HCT116 (cell line): ENCODE measurements around the gene CCDC106. TPM values are rescaled to one million over a fixed set of nuclear protein-coding genes. Genes with fewer than 3 reads are reported as not detected.

Experiments used
- ATAC-seq: fragments of 200-7000 bp; cut with Tn5 transposase; 2 replicates; pipeline ENCODE4 v1.9.1; 2020; ENCODE audit warnings: mild to moderate bottlenecking, moderate library complexity
- BruUV-seq: library from RNA; stranded (reverse); fragments of 400-500 nt; replicated peaks from 2 replicates; lab custom pipeline; 2021; lab: Mats Ljungman, UMichigan
- CTCF ChIA-PET: fragments of 300-600 bp; sonication (Branson Sonifier 250); formaldehyde crosslinking; loops from one replicate; lab custom pipeline; 2021; ENCODE audit warnings: antibody characterized with exemption; lab: Charles Lee
- POLR2A ChIA-PET: fragments of 300-600, 350-600 bp; sonication (Branson Sonifier 250); formaldehyde crosslinking; loops from one replicate; lab custom pipeline; 2021; ENCODE audit warnings: antibody characterized with exemption; lab: Charles Lee
- RAD21 ChIA-PET, 2 experiments: fragments of 300-600 bp; sonication (Branson Sonifier 250); formaldehyde crosslinking; loops; one replicate each; lab custom pipeline; 2023; ENCODE audit warnings: low total read pairs in 2 of 2; ENCODE audit not compliant: uncharacterized antibody in 2 of 2, unreplicated experiment in 2 of 2, low non-redundant PET in 1 of 2; lab: Charles Lee
- DNase-seq: peaks from one replicate; pipeline ENCODE4 v3.0.0-alpha.2; 2010; ENCODE audit warnings: low read depth, low spot score
- H2AFZ ChIP-seq: fragments of 200-600 bp; shearing (Covaris generic), sonication (generic); 2 replicates; pipeline ENCODE4 v1.6.1; 2017; ENCODE audit warnings: low read depth, mixed run types, mixed read lengths, antibody characterized with exemption, low read length; ENCODE audit not compliant: poor library complexity, severe bottlenecking
- H3K27ac ChIP-seq: 2 replicates; pipeline ENCODE4 v1.5.1; 2012; ENCODE audit warnings: low read depth, low read length
- H3K27me3 ChIP-seq: fragments of 200-600 bp; sonication (generic); 2 replicates; pipeline ENCODE4 v1.6.1; 2016; ENCODE audit warnings: mixed run types, low read length, mixed read lengths; ENCODE audit not compliant: insufficient read depth
- H3K36me3 ChIP-seq, 2 experiments: fragments of 200-500 bp in 1 of 2; fragments of 200-600 bp in 1 of 2; sonication (Bioruptor generic) in 1 of 2; sonication (generic) in 1 of 2; 2 replicates each; pipeline versions ENCODE4 v1.5.1 to v1.6.1; 2014 to 2016; ENCODE audit warnings: low read length in 2 of 2, inconsistent platforms in 1 of 2, mixed read lengths in 1 of 2, mixed run types in 1 of 2; ENCODE audit not compliant: insufficient read depth in 2 of 2, control insufficient read depth in 1 of 2
- H3K4me1 ChIP-seq, 2 experiments: fragments of 200-600 bp in 1 of 2; sonication (generic) in 1 of 2; 2 replicates each; pipeline versions ENCODE4 v1.5.1 to v1.6.1; 2012 to 2017; ENCODE audit warnings: low read length in 2 of 2, inconsistent platforms in 1 of 2, mild to moderate bottlenecking in 1 of 2, mixed read lengths in 1 of 2, mixed run types in 1 of 2, moderate library complexity in 1 of 2; ENCODE audit not compliant: insufficient read depth in 2 of 2, control insufficient read depth in 1 of 2
- H3K4me2 ChIP-seq: fragments of 200-600 bp; sonication (generic); 2 replicates; pipeline ENCODE4 v1.6.1; 2017; ENCODE audit warnings: mixed run types, low read length, mixed read lengths
- H3K4me3 ChIP-seq, 2 experiments: fragments of 200-600 bp in 1 of 2; sonication (generic) in 1 of 2; replicated peaks in 1 of 2; 2 replicates each; pipeline ENCODE4 v1.5.1; 2011 to 2016; ENCODE audit warnings: low read length in 2 of 2, control low read depth in 1 of 2, low read depth in 1 of 2, mild to moderate bottlenecking in 1 of 2, mixed read lengths in 1 of 2, mixed run types in 1 of 2
- H3K79me2 ChIP-seq: fragments of 200-600 bp; sonication (generic); 2 replicates; pipeline ENCODE4 v1.6.1; 2017; ENCODE audit warnings: mild to moderate bottlenecking, mixed run types, low read length, moderate library complexity, mixed read lengths; ENCODE audit not compliant: insufficient read depth
- H3K9ac ChIP-seq: fragments of 200-600 bp; sonication (generic); 2 replicates; pipeline ENCODE4 v1.6.1; 2016; ENCODE audit warnings: low read length, mixed read lengths
- H3K9me2 ChIP-seq: fragments of 200-600 bp; sonication (generic), shearing (Covaris generic); 2 replicates; pipeline ENCODE4 v1.6.1; 2017; ENCODE audit warnings: mixed run types, mild to moderate bottlenecking, moderate library complexity; ENCODE audit not compliant: insufficient read depth
- H3K9me3 ChIP-seq, 2 experiments: fragments of 200-500 bp in 1 of 2; fragments of 200-600 bp in 1 of 2; sonication (Bioruptor generic) in 1 of 2; sonication (generic) in 1 of 2; 2 replicates each; pipeline ENCODE4 v1.6.1; 2014 to 2017; ENCODE audit warnings: low read length in 2 of 2, mixed read lengths in 2 of 2, inconsistent platforms in 1 of 2, low read depth in 1 of 2, mild to moderate bottlenecking in 1 of 2, mixed run types in 1 of 2, moderate library complexity in 1 of 2; ENCODE audit not compliant: control insufficient read depth in 1 of 2, insufficient read depth in 1 of 2
- H4K20me1 ChIP-seq: fragments of 200-600 bp; sonication (generic), shearing (Covaris generic); 2 replicates; pipeline ENCODE4 v1.6.1; 2017; ENCODE audit warnings: mixed run types, mild to moderate bottlenecking, moderate library complexity; ENCODE audit not compliant: insufficient read depth
- CBX3 ChIP-seq: IDR thresholded peaks from 2 replicates; pipeline ENCODE4 v1.6.1; 2012; ENCODE audit warnings: low read depth
- EGR1 ChIP-seq: IDR thresholded peaks from 2 replicates; pipeline ENCODE4 v1.6.1; 2012; ENCODE audit warnings: low read depth
- ELF1 ChIP-seq: IDR thresholded peaks from 2 replicates; pipeline ENCODE4 v1.6.1; 2012; ENCODE audit warnings: low read depth, borderline replicate concordance
- EZH2 ChIP-seq: fragments of 200-600 bp; sonication (generic); IDR thresholded peaks from 2 replicates; pipeline ENCODE4 v1.6.1; 2017; ENCODE audit warnings: antibody characterized with exemption, mixed run types
- EZH2phosphoT487 ChIP-seq: fragments of 200-600 bp; IDR thresholded peaks from 2 replicates; pipeline ENCODE4 v1.6.1; 2018; ENCODE audit warnings: antibody characterized with exemption, borderline replicate concordance
- FOSL1 ChIP-seq: IDR thresholded peaks from 2 replicates; pipeline ENCODE4 v1.6.1; 2012; ENCODE audit warnings: low read depth
- JUND ChIP-seq: IDR thresholded peaks from 2 replicates; pipeline ENCODE4 v1.6.1; 2012
- POLR2AphosphoS5 ChIP-seq: IDR thresholded peaks from 2 replicates; pipeline ENCODE4 v1.6.1; 2011; ENCODE audit warnings: mild to moderate bottlenecking, low read depth, low read length, moderate library complexity
- RAD21 ChIP-seq: IDR thresholded peaks from 2 replicates; pipeline ENCODE4 v1.6.1; 2012; ENCODE audit warnings: low read depth, mild to moderate bottlenecking
- SIN3A ChIP-seq: IDR thresholded peaks from 2 replicates; pipeline ENCODE4 v1.6.1; 2012; ENCODE audit warnings: low read depth
- SP1 ChIP-seq: IDR thresholded peaks from 2 replicates; pipeline ENCODE4 v1.6.1; 2012; ENCODE audit warnings: low read depth
- TCF7L2 ChIP-seq: IDR thresholded peaks from 2 replicates; pipeline ENCODE4 v1.7.0; 2011; ENCODE audit warnings: borderline replicate concordance, inconsistent platforms; ENCODE audit not compliant: insufficient read depth, insufficient read length; ENCODE audit errors: extremely low read depth
- YY1 ChIP-seq: IDR thresholded peaks from 2 replicates; pipeline ENCODE4 v1.6.1; 2011; ENCODE audit warnings: low read length, low read depth, moderate library complexity, mild to moderate bottlenecking; ENCODE audit not compliant: insufficient replicate concordance; ENCODE audit errors: extremely low read depth
- ZFX ChIP-seq: fragments of 450-650 bp; IDR thresholded peaks from 2 replicates; pipeline ENCODE4 v1.6.1; 2017
- intact Hi-C: fragments of 100-400 bp; cut with micrococcal nuclease; formaldehyde crosslinking; loops from 2 replicates; pipeline ENCODE4 v1.10.0; 2022
- total RNA-seq: library from RNA; stranded (reverse); gene quantifications from one replicate; pipeline ENCODE4 v1.2.1, GENCODE V29; 2021; ENCODE audit not compliant: unreplicated experiment
- TF ChIP-seq, protein P1 (sequence below): IDR thresholded peaks from 2 replicates; pipeline ENCODE4 v1.6.1; 2012
- TF ChIP-seq, protein P2 (sequence below), 3 experiments: fragments of 200-600 bp in 1 of 3; sonication (generic) in 1 of 3; IDR thresholded peaks in 2 of 3; conservative IDR thresholded peaks in 1 of 3; 2 replicates each; pipeline ENCODE4 v1.5.1; 2012 to 2017; ENCODE audit warnings: low read depth in 2 of 3, low read length in 2 of 3, antibody characterized with exemption in 1 of 3, borderline replicate concordance in 1 of 3, control low read depth in 1 of 3, mild to moderate bottlenecking in 1 of 3, mixed read lengths in 1 of 3, mixed run types in 1 of 3, moderate library complexity in 1 of 3; ENCODE audit not compliant: insufficient read depth in 1 of 3
- TF ChIP-seq, protein P3 (sequence below): IDR thresholded peaks from 2 replicates; pipeline ENCODE4 v1.6.1; 2011; ENCODE audit warnings: mild to moderate bottlenecking, low read length, moderate library complexity; ENCODE audit not compliant: insufficient replicate concordance; ENCODE audit errors: extremely low read depth
- TF ChIP-seq, protein P4 (sequence below): IDR thresholded peaks from 2 replicates; pipeline ENCODE4 v1.6.1; 2012; ENCODE audit warnings: low read depth
- TF ChIP-seq, protein P5 (sequence below): IDR thresholded peaks from 2 replicates; pipeline ENCODE4 v1.6.1; 2012

CCDC106 gene
- total RNA-seq, 1 experiment from 2014 or later = 1.0 TPM

DNA sequence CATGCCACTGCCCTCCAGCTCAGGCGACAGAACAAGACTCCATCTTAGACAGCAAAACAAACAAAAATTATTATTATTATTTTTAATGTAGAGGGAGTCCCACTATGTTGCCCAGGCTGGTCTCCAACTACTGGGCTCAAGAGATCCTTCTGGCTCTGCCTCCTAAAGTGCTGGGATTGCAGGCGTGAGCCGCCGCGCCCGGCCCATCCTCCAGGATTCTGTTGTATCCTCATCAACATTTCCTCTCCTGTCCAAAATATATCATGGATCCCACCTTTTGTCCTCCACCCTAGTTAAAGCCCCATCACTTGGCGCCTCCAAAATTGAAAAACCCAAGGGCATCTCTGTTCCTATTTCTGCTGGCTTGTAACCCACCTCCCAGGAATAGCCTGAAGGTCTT lies 24.9 kb upstream of the CCDC106 start:
- no peaks in the 10 kb centered on the region for H4K20me1 ChIP-seq
- H3K9me2 ChIP-seq = no peaks in the 10 kb centered on the region
- no peak overlapping the region for H2AFZ ChIP-seq
- H3K79me2 ChIP-seq = no peaks in the 10 kb centered on the region
- H3K9ac ChIP-seq = no peak overlapping the region
- no peak overlapping the region for H3K4me3 ChIP-seq
- no peaks in the 10 kb centered on the region for H3K9me3 ChIP-seq
- no peaks in the 10 kb centered on the region for H3K27me3 ChIP-seq
- H3K36me3 ChIP-seq = no peaks in the 10 kb centered on the region
- BruUV-seq = no TSS peak
- no peak for TF ChIP-seq EZH2
- no peak for TF ChIP-seq SIN3A
- TF ChIP-seq SP1 = no peak
- TF ChIP-seq EZH2phosphoT487 = no peak
- TF ChIP-seq ELF1 = no peak
- TF ChIP-seq, protein P1, sequence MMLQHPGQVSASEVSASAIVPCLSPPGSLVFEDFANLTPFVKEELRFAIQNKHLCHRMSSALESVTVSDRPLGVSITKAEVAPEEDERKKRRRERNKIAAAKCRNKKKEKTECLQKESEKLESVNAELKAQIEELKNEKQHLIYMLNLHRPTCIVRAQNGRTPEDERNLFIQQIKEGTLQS = no peak
- TF ChIP-seq POLR2AphosphoS5 = no peak
- no peak for TF ChIP-seq FOSL1
- no peak for TF ChIP-seq RAD21
- TF ChIP-seq, protein P2, sequence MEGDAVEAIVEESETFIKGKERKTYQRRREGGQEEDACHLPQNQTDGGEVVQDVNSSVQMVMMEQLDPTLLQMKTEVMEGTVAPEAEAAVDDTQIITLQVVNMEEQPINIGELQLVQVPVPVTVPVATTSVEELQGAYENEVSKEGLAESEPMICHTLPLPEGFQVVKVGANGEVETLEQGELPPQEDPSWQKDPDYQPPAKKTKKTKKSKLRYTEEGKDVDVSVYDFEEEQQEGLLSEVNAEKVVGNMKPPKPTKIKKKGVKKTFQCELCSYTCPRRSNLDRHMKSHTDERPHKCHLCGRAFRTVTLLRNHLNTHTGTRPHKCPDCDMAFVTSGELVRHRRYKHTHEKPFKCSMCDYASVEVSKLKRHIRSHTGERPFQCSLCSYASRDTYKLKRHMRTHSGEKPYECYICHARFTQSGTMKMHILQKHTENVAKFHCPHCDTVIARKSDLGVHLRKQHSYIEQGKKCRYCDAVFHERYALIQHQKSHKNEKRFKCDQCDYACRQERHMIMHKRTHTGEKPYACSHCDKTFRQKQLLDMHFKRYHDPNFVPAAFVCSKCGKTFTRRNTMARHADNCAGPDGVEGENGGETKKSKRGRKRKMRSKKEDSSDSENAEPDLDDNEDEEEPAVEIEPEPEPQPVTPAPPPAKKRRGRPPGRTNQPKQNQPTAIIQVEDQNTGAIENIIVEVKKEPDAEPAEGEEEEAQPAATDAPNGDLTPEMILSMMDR (IDR thresholded peaks at IDR 0.05 in 2 of 3, conservative IDR thresholded peaks at IDR 0.05 in 1 of 3; ENCODE audit: borderline replicate concordance in 1 of 3, insufficient read depth in 1 of 3, low read depth in 2 of 3, low read length in 2 of 3) = no peak
- TF ChIP-seq ZFX = no peak
- TF ChIP-seq YY1 = no peak
- TF ChIP-seq CBX3 = no peak
- TF ChIP-seq, protein P3, sequence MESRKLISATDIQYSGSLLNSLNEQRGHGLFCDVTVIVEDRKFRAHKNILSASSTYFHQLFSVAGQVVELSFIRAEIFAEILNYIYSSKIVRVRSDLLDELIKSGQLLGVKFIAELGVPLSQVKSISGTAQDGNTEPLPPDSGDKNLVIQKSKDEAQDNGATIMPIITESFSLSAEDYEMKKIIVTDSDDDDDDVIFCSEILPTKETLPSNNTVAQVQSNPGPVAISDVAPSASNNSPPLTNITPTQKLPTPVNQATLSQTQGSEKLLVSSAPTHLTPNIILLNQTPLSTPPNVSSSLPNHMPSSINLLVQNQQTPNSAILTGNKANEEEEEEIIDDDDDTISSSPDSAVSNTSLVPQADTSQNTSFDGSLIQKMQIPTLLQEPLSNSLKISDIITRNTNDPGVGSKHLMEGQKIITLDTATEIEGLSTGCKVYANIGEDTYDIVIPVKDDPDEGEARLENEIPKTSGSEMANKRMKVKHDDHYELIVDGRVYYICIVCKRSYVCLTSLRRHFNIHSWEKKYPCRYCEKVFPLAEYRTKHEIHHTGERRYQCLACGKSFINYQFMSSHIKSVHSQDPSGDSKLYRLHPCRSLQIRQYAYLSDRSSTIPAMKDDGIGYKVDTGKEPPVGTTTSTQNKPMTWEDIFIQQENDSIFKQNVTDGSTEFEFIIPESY = no peak
- TF ChIP-seq JUND = no peak
- TF ChIP-seq, protein P4, sequence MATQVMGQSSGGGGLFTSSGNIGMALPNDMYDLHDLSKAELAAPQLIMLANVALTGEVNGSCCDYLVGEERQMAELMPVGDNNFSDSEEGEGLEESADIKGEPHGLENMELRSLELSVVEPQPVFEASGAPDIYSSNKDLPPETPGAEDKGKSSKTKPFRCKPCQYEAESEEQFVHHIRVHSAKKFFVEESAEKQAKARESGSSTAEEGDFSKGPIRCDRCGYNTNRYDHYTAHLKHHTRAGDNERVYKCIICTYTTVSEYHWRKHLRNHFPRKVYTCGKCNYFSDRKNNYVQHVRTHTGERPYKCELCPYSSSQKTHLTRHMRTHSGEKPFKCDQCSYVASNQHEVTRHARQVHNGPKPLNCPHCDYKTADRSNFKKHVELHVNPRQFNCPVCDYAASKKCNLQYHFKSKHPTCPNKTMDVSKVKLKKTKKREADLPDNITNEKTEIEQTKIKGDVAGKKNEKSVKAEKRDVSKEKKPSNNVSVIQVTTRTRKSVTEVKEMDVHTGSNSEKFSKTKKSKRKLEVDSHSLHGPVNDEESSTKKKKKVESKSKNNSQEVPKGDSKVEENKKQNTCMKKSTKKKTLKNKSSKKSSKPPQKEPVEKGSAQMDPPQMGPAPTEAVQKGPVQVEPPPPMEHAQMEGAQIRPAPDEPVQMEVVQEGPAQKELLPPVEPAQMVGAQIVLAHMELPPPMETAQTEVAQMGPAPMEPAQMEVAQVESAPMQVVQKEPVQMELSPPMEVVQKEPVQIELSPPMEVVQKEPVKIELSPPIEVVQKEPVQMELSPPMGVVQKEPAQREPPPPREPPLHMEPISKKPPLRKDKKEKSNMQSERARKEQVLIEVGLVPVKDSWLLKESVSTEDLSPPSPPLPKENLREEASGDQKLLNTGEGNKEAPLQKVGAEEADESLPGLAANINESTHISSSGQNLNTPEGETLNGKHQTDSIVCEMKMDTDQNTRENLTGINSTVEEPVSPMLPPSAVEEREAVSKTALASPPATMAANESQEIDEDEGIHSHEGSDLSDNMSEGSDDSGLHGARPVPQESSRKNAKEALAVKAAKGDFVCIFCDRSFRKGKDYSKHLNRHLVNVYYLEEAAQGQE = no peak
- TF ChIP-seq, protein P5, sequence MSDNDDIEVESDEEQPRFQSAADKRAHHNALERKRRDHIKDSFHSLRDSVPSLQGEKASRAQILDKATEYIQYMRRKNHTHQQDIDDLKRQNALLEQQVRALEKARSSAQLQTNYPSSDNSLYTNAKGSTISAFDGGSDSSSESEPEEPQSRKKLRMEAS = no peak
- TF ChIP-seq EGR1 = no peak
- no peak for TF ChIP-seq TCF7L2
- ChIA-PET RAD21 (no interaction called here), CTCF (no interaction called here), POLR2A (interaction anchor here (0.6 to 0.8 kb wide), 2 partner anchors 12 to 138 kb away, joined by 3 read pairs; partner anchors contain the start of gene NAT14)
- peaks cover 8 to 14% of the 10 kb centered on the region in 2 experiments; a peak in 3 of 4 replicates for H3K4me1 ChIP-seq
- ATAC-seq (no peak), DNase-seq (no peak)
- no peak overlapping the region for H3K27ac ChIP-seq
- no peak overlapping the region for H3K4me2 ChIP-seq
- intact Hi-C loops = no loop called here
